Posterior vena cava (tissue), 2 donors: Measurements from ENCODE around the gene CEMIP. TPM values are rescaled to one million over a fixed set of nuclear protein-coding genes. Genes with fewer than 3 reads are reported as not detected.

ENCODE experiments used
- DNase-seq: peaks from one replicate; pipeline ENCODE4 v3.0.0-alpha.2; 2020; ENCODE audit warnings: low spot score
- intact Hi-C, 2 donors: fragments of 100-400 bp; cut with DNase I; formaldehyde crosslinking; loops; one replicate each; pipeline versions ENCODE4 v1.14.1 to v1.14.2; 2022 to 2023
- total RNA-seq, 2 donors: library from RNA; stranded (reverse); fragmentation: NEBNext Ultra II Directional; extraction: Animal tissue kit (Norgen Biotek cat#: 25700); gene quantifications; one replicate each; pipeline ENCODE4 v1.2.1, GENCODE V29; 2021
- donor health status: DM: yes; HTN: yes; CAD: no.
- donor health status: DM: yes; HTN: yes; CAD: no.

CEMIP gene
- total RNA-seq, 2 donors from 2014 or later, result 0.14 to 0.62 TPM

DNA sequence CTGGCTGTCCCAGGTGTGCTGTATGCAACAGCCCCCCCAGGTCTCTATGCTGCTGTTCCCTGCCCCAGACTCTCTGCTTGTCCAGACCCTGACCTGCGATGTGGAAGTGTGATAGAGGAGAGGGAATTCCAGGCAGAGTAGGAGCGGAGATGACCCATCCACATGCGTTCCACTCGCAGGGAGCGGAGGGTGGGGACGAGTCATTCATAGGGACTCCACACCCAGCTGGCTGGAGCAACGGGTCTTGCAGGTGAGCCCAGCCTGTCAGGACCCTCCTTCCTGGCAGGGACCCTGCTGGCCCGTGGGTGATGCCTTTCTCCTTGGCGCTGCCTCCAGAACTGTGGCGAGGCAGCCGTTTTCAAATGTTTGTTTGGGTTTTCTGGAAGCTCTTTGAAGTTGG, 58.8 kb downstream of the CEMIP start:
- intact Hi-C loops, result loop anchor here in 1 of 2 donors (5.0 kb wide), 1 partner anchor 1261 kb away; no protein-coding TSS in a partner anchor
- DNase-seq, result no peak

DNA sequence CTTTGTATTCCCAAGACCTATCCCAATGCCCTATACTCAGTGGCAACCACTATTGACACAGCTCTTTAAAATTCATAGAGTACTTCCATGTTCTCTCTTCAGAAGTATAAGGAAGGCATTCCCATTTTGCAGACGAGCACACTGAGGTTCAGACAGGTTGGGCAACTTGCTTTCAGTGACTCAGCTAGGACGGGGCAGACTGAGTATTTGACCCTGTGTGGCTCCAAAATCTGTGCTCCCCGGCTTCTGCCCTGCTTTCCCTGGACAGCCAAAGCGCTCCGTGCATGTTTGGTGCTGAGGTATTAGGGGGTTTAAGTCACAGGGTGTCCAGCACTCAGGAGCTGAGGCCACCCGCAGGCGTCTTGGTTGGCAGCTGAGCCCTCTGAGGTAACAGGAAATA, 59.5 kb downstream of the CEMIP start:
- DNase-seq, result no peak
- intact Hi-C loops, result loop anchor here in 1 of 2 donors (5.0 kb wide), 1 partner anchor 1261 kb away; no protein-coding TSS in a partner anchor

DNA sequence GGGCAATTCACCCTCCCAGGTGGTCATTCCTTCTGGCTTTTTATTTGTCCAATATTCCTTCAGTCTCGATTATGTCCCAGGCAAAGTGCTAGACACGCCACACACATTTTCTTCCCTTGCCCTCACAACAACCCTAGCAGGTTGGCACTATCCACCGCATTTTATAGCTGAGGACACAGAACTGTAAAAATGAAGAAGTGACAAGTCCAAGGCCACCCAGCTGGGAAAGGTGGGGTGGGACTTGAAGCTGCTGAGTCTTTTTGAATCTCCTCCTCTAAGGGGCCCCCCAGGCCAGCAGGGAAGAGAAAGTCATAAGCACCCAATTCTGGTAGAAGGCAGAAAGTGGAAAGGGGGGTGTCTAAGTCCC, 60.6 kb downstream of the CEMIP start:
- DNase-seq, result no peak
- intact Hi-C loops, result loop anchor here in 1 of 2 donors (5.0 kb wide), 1 partner anchor 1262 kb away; no protein-coding TSS in a partner anchor

DNA sequence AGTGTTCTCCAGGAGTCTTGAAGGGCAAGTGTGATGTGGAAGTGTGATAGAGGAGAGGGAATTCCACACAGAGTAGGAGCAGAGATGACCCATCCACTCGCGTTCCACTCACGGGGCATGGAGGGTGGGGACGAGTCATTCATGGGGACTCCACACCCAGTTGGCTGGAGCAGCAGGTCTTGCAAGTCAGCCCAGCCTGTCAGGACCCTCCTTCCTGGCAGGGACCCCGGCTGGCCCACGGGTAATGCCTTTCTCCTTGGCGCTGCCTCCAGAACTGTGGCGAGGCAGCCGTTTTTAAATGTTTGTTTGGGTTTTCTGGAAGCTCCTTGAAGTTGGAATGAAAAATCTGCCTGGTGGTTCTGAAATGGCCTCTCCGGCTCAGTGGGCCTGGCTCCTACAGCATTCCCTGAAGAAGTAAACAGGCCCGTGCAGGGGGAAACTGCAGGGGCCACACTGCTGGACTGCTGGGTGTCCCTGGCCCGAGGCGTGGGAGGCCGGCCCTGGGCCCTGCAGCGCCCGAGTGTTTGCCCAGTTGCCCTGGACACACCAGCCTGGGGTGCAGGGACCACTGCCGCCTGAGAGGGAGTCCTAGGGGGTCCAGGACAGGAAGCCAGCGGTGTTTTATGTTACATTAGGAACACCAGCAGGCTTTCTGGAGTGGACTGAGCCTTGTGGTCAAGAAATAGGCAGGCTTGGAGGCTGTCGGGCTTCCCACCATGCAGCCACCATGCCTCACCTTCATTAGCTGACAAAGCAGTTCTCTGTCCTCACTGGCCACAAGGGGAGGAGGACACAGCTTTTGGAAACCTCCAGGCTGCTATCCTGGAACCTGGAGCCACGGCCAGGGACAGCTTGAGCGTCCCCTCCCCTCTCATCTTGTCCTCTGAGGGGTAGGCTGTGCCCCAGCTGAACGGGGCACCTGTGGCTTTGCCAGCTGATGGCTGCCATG, 61.3 kb downstream of the CEMIP start:
- DNase-seq, result no peak
- intact Hi-C loops, result no loop called here

DNA sequence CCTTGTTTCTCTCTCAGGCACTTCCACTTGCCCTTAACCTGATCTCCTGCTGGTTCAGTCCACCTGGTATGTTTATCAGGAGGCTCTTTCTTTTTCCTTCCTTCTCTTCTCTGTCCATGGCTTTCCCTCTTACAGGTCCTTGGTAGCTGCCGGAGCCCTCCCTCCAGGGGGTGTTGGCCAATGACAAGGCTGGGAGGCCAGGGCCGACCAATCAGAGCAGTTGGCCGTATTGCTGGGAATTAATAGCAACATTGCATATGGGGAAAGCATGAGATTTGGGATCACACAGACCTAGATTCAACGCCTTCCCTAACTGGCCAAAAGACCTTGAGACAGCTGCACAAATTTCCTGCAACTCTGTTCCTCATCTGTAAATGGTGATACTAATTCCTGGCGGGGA, 62.4 kb downstream of the CEMIP start:
- intact Hi-C loops, result no loop called here
- no peak for DNase-seq

DNA sequence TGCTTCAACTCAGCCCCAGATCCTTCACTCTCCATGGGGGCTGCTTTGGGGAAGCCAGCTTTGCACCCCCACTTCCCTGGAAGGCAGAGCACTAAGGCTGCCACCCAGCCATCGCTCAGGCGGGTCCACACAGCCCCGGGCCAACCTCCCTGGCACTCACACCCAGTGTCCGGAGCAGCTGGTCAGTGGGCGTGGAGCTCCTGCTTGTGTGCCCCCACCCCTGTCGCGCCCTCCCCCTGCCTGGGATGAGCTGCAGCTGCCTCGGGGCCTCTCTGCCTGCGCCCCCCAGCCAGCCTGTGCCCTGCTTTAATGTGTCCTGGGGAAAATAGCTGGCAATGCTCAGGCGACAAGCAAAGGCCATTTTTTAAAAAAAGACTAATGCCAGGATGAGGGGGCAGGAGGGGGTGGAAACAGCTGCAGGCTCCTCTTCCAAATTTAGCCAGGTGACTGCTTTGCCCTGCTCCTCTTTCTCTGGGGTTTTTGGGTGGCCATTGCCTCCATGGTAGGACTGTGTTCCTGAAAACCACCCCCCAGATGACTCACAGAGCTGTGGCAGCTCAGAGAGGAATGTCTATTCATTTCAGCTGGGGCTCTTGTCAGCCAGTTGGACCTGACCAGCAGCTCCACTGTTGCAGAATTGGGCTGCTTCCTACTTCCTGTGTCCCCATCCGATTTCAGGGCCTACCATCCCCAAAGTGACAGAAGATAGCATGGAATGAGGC, 65.0 kb downstream of the CEMIP start:
- no peak for DNase-seq
- intact Hi-C loops, result no loop called here

DNA sequence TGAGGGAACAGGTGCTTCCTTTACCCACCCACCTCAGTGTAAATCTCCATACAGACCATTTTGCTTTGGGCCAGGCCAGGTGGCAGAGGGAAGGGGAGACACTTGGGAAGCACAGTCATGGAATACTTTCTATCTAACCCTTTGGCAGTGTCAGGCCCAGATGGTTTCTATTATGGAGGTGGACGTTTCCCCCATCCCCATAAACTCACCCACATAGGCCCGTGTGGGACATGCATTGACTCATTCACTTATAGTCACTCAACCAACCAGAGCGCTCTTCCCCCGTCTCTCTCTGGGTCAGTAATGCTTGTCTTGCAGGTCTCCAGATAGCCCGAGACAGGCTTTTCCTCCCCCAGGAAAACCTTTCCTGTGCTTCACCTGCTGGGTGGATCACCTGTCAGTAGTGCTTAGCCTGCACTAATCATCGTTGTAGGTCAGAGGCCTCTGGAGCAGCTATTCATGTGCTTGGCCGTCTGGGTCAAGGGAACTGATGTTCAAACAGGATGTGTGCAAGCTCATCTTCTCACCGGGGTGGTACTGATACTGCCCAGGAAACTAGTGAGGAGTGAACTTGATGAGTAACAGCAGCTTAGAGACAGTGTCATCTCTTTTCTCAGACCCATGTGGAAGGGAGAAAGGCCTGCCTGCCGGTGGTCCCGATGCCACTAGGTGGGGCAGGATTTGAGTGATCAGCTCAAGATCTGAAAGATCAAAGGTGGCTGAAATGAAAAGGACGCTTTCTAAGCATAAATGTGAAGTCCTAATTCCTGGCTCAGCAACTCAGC, 67.1 kb downstream of the CEMIP start:
- no peak for DNase-seq
- intact Hi-C loops, result loop anchor here in 1 of 2 donors (5.0 kb wide), 1 partner anchor 1904 kb away; no protein-coding TSS in a partner anchor

DNA sequence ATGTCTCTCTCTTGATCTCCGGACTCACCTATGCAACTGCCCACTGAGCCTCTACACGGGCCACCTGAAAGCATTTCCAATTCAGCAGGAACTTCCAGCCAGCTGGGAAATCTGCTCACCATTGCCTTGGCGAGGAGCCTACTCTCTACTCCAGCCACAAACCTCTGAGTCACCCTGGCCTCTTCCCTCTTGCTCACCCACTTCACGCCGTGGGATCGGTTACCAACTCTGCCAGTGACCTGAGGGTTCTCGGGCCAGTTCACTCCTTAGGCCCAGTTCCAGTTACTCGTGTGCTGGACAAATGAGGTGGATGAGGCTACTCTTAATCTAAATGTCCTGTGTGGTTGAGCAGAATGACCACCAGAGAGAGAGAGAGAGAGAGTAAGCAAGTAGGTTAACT, 70.1 kb downstream of the CEMIP start:
- intact Hi-C loops, result loop anchor here in 1 of 2 donors (5.0 kb wide), 1 partner anchor 1907 kb away; no protein-coding TSS in a partner anchor
- no peak for DNase-seq

DNA sequence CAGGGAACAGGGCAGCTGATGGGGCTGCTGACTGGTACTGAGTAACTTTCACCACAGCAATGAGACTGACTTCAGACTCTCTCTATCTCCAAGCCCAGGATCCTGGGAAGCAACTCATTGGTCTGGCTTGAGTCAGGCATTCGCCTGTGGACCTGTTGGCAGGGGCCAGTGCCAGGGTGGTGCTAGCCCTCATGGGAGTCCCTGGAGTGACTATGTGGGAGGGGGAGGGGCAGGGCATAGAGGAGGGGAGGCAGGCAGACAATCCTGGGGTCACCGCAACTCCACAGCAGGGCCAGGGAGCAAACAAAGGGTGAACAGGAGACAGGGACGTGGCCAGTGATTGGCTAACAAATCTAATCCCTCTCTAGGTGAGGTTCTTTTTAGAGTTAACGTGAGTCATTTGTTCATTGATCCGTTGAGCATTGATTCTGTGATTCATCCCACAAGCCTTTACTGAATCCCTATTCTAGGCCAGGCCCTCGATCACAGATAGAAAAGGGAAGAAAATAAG, 71.8 kb downstream of the CEMIP start:
- DNase-seq, result no peak
- intact Hi-C loops, result no loop called here

DNA sequence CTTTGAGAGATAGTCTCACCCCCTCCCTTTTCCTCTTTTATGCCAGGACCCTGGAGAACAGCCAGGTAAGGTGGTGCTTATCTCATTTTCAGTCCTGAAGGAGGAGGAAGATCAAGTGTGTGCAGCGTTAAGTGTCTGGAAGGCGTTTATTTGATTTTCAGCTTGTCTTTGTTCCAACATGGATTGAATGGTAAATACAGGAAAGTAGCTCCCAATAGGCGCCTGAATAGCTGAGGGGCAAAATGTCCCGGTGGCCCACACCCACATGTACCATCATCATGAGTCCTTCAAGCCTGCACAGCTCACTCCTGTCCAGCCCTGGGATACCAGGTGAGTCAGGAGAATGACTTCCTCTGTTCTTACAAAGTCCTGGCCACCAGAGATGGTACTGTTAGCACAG, 73.5 kb downstream of the CEMIP start:
- intact Hi-C loops, result no loop called here
- DNase-seq, result no peak

DNA sequence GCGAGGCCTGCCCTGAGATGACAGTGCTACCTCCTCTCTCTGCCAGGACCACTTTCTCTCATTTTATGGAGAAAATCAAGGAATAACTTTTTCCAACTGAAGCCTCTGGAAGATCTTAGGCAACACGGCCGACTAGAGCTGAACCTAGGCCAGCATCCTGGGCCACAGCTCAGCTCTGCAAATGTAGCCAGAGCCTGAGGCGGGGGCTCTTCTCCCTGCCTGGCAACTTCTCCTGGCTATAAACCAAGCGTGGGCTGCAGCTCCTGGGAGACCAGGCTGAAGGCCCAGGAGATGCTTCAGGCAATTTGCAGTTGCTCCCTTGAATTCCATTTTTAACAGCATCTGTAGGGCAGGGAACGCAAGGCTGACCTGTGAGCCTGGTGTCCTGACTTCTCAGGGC, 74.9 kb downstream of the CEMIP start:
- intact Hi-C loops, result no loop called here
- no peak for DNase-seq

DNA sequence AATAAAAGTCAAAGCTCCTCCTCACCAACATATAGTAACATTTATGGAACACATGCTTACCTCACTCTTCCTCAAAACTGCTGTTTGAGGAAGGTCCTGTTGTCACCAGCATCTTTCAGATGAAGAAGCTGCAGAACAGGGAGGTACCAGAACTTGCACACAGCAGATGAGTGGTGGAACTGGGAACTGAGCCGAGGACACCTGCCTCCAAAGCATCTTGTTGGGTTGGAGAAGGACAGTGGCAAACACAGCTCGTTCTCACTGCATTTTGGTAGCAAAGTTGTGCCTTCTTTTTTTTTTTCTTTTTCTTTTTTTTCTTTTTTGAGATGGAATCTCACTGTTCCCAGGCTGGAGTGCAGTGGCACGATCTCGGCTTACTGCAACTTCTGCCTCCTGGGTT, 76.0 kb downstream of the CEMIP start:
- no peak for DNase-seq
- intact Hi-C loops, result no loop called here

DNA sequence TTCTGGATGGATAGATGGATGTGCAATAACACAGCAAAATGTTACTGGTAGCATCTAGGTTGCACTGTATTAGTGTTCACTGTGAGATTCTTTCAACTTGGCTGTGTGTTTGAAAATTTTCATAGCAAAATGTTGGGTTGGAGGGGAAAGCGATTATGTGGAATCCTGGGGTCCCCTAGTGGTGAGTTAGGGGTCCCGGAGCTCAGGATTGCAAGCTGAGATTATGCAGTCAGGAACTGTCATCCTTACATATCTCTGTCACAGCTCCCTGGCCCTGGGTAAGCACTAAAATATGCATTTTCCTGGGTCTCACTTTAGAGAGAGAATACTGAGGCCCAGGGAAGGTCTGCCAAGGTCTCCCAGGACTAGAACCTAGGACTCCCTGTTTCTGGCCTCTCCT, 77.2 kb downstream of the CEMIP start:
- intact Hi-C loops, result no loop called here
- no peak for DNase-seq

DNA sequence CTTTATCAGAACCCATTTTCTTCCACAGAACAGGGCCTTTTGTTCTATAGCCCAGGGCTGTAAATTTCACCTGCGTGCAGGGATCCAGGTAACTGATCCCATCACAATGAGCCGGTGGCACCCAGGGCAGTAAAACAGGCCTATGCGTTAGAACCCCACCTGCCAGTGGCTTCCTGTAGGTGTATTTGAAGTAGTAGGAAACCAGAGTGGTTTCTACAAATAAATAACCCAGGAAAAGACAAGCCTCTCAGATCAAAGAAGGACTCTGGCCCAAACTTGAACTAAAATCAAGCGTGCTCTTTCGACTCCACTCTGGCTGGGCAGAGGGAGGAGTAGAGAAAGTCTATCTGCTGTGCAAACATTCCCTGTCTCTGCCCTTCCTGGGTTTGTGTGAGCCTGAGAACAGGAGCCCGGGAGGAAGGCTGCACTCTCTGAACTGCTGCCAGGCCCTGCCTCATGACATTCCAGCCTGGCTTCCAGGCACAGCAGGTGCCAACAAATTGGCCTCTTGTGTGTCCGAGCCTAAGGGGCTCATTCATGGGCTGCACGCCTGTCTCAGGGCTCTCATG, 77.7 kb downstream of the CEMIP start:
- DNase-seq, result no peak
- intact Hi-C loops, result no loop called here

DNA sequence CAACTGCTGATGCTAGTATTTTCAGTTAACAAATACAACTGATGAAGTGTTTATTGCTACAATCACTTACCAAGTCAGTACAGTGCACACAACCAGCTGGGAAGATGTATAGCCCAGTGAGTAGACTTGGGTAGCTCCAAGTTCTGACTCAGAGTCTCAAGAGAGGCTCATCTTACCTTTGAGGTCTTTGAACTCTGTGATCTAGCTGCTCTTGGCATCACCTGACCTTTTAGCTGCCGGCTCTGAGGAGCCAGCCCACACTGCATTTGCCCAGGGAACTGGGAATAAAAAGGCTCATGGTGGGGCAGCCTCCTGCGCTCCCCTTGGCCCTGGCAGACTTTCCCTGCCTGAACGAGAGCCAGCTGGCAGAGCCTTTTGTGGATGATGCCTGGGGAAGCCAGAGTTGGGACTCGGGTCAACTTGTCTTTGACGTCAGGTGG, 82.6 kb downstream of the CEMIP start:
- intact Hi-C loops, result loop anchor here in 1 of 2 donors (5.0 kb wide), 2 partner anchors 179 to 1121 kb away; no protein-coding TSS in a partner anchor
- DNase-seq, result no peak

DNA sequence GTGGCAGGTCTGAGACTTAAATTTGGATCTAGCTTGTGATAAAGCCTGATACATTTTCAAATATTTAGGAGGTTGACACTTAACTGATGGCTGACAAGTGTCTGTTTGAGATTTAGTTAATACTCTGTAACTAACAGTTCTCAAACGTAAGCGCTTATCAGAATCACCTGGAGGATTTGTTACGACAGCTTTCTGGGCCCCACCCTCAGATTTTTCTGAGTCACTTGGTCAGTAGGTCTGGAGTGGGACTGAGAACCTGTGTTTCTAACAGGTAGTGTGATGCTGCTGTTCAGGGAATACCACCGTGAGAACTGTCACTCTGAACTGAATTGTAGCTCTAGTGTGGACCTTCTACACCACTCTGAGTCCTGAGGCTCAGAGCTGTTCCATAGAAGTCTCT, 85.5 kb downstream of the CEMIP start:
- intact Hi-C loops, result loop anchor here in 1 of 2 donors (5.0 kb wide), 2 partner anchors 182 to 1118 kb away; no protein-coding TSS in a partner anchor

DNA sequence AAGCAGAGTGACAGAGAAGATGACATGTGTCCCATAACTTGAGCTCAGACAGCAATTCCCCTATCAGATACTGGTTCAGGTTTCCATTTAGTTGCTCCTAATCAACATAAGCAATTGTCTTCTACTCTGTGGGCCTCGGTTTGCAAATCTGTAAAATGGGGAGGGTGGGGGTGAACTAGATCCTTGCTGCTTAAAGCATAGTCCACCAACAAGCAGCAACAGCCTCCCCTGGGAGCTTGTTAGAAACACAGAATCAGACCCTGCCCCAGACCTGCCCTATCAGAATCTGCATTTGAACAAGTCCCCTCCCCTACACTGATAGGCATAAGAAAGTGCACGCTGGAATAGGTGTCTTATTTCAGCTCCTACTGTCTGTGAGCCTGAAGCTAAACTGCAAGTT, 87.8 kb downstream of the CEMIP start:
- no peak for DNase-seq
- intact Hi-C loops, result no loop called here

More for the DNA sequence above, 85.5 kb downstream of the CEMIP start:
- DNase-seq, result no peak

DNA sequence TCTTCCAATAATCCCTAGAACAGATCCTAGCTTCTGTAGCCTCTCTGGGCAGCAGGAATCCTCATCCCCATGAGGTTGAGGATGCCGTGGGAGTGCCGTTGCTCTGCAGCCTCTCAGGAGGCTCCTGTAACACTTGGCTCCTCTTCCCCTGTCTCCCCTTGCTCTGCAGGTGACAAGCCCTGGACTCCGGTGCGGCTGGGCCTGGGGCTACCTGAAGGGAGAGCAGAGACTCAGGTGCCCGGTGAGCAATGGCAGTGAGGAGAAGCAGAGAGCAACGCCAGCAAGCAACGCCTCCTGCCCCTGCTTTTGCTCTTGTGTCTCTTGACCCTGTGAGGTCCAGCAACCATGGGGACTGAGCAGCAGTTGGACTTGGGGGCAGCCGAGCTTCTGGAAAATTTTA, 91.2 kb downstream of the CEMIP start:
- intact Hi-C loops, result no loop called here
- no peak for DNase-seq

DNA sequence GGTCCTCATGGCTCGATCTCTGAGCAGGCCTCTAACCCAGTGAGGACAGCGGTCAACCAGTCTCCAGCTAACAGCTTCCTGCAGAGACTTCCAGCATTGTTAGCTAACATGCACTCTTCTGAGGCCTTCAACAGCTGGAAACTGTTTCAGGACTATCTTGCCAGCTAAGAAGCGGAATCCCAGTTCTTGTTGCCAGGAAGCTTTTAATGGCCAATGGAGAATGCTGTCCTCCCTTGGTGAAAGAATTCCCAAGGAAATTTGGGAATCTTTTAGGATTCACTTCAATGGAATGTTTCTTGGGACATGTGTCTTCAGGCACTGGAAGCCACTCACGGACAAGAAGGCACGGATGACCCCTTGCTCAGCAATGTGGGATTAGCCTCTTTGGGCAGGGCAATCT, 91.7 kb downstream of the CEMIP start:
- intact Hi-C loops, result no loop called here
- no peak for DNase-seq
